Measurements from ENCODE around the gene CORO2B.

CORO2B gene

DNA sequence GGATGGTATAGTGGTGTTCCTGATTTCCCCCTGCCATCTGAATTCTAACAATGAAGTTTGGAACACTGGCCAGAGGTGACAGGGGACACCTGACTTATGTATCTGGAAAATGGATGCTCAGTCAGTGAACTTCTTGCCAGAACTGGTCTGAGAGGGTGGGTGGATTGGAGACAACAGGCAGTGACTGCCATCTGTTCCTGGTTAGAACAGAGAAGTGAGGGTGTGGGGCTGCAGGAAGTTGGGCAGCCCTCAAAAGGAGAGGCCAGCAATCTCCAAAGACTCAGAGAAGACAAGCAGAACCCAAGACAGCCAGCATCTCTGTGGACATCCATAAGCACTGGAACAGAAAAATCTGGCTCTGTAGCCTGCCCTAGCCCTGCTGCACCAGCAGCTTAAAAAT is 191.4 kb downstream of the CORO2B start:
- DNase-seq (ENCODE audit: low spot score) = no peak

- no peak for DNase-seq (ENCODE audit: low spot score)
Measured at GRCh38 chr15:68773036-68773435, 194.2 kb downstream of the CORO2B start.

GRCh38 chr15:68774120-68774519 is 195.3 kb downstream of the CORO2B start:
- DNase-seq (ENCODE audit: low spot score) = no peak

GRCh38 chr15:68774521-68775235 is 195.9 kb downstream of the CORO2B start:
- no peak for DNase-seq (ENCODE audit: low spot score)

GRCh38 chr15:68775236-68775577 is 196.4 kb downstream of the CORO2B start:
- DNase-seq (ENCODE audit: low spot score) = no peak

DNA sequence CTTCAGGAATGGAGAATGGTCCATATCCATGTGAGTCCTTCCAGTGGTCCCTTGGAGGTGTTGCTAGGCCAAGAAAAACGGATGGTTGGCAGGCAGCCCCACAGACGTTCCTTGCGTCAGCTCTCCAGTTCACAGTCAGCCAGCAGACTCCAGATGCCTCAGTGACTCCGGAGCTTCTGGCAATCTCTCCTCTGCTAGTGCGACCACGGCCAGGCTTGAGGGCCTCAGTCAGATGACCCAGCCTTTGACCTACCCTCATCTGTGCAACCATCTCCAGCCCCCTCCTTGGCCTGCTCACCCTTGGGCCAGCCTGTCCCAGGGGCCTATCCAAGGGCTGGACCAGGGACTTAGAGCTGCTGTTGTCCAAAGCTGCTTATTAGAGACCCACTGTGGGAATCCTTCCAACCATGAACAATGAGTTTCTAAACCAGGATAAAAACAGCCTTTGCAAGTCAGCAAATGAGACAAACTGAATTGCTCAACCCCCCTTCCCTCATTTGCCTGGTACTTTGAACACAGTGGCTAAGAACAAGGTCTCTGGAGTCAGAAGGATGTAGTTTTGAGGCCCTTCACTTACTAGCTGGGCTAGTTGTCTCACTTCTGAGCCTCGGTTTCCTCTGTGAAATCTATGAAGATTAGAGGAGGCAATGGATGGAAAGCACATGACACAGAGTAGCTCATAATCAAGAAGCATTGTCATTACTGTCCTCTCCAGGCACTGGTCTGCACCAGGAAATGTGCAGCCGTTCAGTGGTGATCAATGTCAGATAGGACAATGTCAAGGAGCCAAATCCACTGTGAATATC is 197.1 kb downstream of the CORO2B start:
- no peak for DNase-seq (ENCODE audit: low spot score)

- DNase-seq (ENCODE audit: low spot score) = no peak
Measured at GRCh38 chr15:68776477-68777270, 197.9 kb downstream of the CORO2B start.
